ENCODE measurements around the gene GSN.

Gene GSN

GRCh38 chr9:121246821-121247561 is 21.0 kb upstream of the GSN start:
- no peak for DNase-seq

- no peak for DNase-seq
These were observed 18.4 kb upstream of the GSN start for GRCh38 chr9:121249563-121249962.

- no peak for DNase-seq
These were observed 15.7 kb upstream of the GSN start for GRCh38 chr9:121252104-121252851.

GRCh38 chr9:121253162-121253561 is 14.8 kb upstream of the GSN start:
- no peak for DNase-seq

GRCh38 chr9:121253821-121254501 is 14.0 kb upstream of the GSN start:
- no peak for DNase-seq

- DNase-seq: no peak
These were observed 8.5 kb upstream of the GSN start for GRCh38 chr9:121259498-121259897.

- DNase-seq: no peak
These were observed 8.0 kb upstream of the GSN start for GRCh38 chr9:121259935-121260334.

- peak; percentile 36 for DNase-seq
These were observed 7.4 kb upstream of the GSN start for GRCh38 chr9:121260457-121261106.

GRCh38 chr9:121261107-121261460 is 6.9 kb upstream of the GSN start:
- DNase-seq: peak; percentile 87

- DNase-seq: no peak
These were observed 6.2 kb upstream of the GSN start for GRCh38 chr9:121261755-121262154.

- DNase-seq: no peak
These were observed 5.5 kb upstream of the GSN start for GRCh38 chr9:121262423-121262822.

GRCh38 chr9:121262953-121263352 is 5.0 kb upstream of the GSN start:
- peak; percentile 13 for DNase-seq

- DNase-seq: no peak
These were observed 1.6 kb upstream of the GSN start for GRCh38 chr9:121266356-121266755.

GRCh38 chr9:121266906-121267650 is 884 bp upstream of the GSN start:
- no peak for DNase-seq

- DNase-seq: no peak
These were observed 562 bp downstream of the GSN start for GRCh38 chr9:121268598-121268850.

- DNase-seq: peak; percentile 24
These were observed 1.1 kb downstream of the GSN start for GRCh38 chr9:121268851-121269641.

GRCh38 chr9:121269642-121270254 is 1.8 kb downstream of the GSN start:
- no peak for DNase-seq

GRCh38 chr9:121271368-121272341 is 3.7 kb downstream of the GSN start:
- DNase-seq: peak; percentile 47

GRCh38 chr9:121272401-121272948 is 4.5 kb downstream of the GSN start:
- peak; percentile 10 for DNase-seq

Measured in eye (tissue), 1 donor.